Activated CD8-positive, alpha-beta T cell treated with anti-CD3 and anti-CD28 coated beads, Interleukin-2, amount 10 ng/mL, durations not matched to agents 7 days and 5 days (primary cell): ENCODE results near the gene ZNF530. TPM values are rescaled to one million over a fixed set of nuclear protein-coding genes. Genes with fewer than 3 reads are reported as not detected.

Source experiments
- ATAC-seq: fragments of 150-1000 bp; cut with Tn5 transposase; one replicate; pipeline ENCODE4 v1.10.0; 2021; ENCODE audit warnings: moderate library complexity
- CTCF ChIA-PET: fragments of 350-600 bp; sonication (Branson Sonifier 250); formaldehyde crosslinking; loops from one replicate; lab custom pipeline; 2021; ENCODE audit warnings: antibody characterized with exemption; lab: Charles Lee
- POLR2A ChIA-PET: fragments of 350-600 bp; sonication (Branson Sonifier 250); formaldehyde crosslinking; loops from one replicate; lab custom pipeline; 2021; ENCODE audit warnings: antibody characterized with exemption; lab: Charles Lee
- DNase-seq: peaks from one replicate; pipeline ENCODE4 v3.0.0-alpha.2; 2020
- H3K27ac Mint-ChIP-seq: one replicate; pipeline ENCODE4 v1.8.0; 2021; ENCODE audit warnings: mild to moderate bottlenecking, mixed read lengths
- H3K27me3 Mint-ChIP-seq: one replicate; pipeline ENCODE4 v1.8.0; 2021; ENCODE audit warnings: low read depth, mixed read lengths
- H3K36me3 Mint-ChIP-seq: one replicate; pipeline ENCODE4 v1.8.0; 2021; ENCODE audit warnings: low read depth, mixed read lengths
- H3K4me1 Mint-ChIP-seq: one replicate; pipeline ENCODE4 v1.8.0; 2021; ENCODE audit warnings: low read depth, mixed read lengths
- H3K4me3 Mint-ChIP-seq: one replicate; pipeline ENCODE4 v1.8.0; 2021; ENCODE audit warnings: mild to moderate bottlenecking, mixed read lengths
- H3K9me3 Mint-ChIP-seq: one replicate; pipeline ENCODE4 v1.8.0; 2022; ENCODE audit warnings: mixed read lengths; ENCODE audit not compliant: insufficient read depth
- total RNA-seq, 2 experiments: library from RNA; stranded (reverse); gene quantifications; one replicate each; pipeline ENCODE4 v1.2.3, GENCODE V29; 2021

ZNF530 gene
- total RNA-seq, 2 experiments from 2014 or later = 10.7 to 10.8 TPM

DNA sequence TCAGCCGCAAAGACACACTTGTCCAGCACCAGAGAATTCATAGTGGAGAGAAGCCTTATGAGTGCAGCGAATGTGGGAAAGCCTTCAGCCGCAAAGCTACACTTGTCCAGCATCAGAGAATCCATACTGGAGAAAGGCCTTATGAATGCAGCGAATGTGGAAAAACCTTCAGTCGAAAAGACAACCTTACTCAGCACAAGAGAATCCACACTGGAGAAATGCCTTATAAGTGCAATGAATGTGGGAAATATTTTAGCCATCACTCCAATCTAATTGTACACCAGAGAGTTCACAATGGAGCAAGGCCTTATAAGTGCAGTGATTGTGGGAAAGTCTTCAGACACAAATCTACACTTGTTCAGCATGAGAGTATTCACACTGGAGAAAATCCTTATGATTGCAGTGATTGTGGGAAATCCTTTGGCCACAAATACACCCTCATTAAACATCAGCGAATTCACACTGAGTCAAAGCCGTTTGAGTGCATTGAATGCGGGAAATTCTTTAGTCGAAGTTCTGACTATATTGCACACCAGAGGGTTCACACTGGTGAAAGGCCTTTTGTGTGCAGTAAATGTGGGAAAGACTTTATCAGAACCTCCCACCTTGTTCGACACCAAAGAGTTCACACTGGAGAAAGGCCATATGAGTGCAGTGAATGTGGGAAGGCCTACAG lies 21.1 kb downstream of the ZNF530 start:
- Mint-ChIP-seq H3K4me1 (peaks cover 1% of the 10 kb centered on the region), H3K27me3 (no peaks in the 10 kb centered on the region), H3K9me3 (peaks cover 61% of the 10 kb centered on the region), H3K36me3 (peaks cover 92% of the 10 kb centered on the region), H3K27ac (no peak overlapping the region), H3K4me3 (no peak overlapping the region)
- CTCF ChIA-PET = no interaction called here
- DNase-seq (no peak), ATAC-seq (no peak)
- POLR2A ChIA-PET = no interaction called here

DNA sequence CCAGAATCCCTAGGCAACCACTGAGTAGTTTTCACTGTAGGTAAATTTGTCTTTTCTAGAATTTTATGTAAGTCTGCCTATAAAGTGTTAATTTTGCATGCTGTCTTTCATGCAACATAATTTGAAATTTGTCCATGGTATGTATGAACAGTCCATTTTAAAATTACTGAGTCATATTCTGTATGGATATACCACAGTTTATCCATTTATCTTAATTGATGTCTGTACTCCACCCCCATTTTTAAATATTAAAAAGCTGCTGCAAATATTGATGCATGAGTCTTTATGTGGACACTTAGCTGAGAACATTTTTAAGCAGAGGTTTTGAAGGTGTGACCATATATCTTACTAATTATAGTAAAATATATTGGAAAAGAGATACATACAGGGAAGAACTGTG lies 23.4 kb downstream of the ZNF530 start:
- ATAC-seq = no peak
- H3K27ac Mint-ChIP-seq = no peak overlapping the region
- H3K27me3 Mint-ChIP-seq = no peaks in the 10 kb centered on the region
- H3K36me3 Mint-ChIP-seq = peaks cover 72% of the 10 kb centered on the region
- no peak overlapping the region for H3K4me3 Mint-ChIP-seq
- ChIA-PET CTCF (no interaction called here), POLR2A (no interaction called here)
- H3K9me3 Mint-ChIP-seq = peaks cover 55% of the 10 kb centered on the region
- no peak for DNase-seq
- no peaks in the 10 kb centered on the region for H3K4me1 Mint-ChIP-seq

DNA sequence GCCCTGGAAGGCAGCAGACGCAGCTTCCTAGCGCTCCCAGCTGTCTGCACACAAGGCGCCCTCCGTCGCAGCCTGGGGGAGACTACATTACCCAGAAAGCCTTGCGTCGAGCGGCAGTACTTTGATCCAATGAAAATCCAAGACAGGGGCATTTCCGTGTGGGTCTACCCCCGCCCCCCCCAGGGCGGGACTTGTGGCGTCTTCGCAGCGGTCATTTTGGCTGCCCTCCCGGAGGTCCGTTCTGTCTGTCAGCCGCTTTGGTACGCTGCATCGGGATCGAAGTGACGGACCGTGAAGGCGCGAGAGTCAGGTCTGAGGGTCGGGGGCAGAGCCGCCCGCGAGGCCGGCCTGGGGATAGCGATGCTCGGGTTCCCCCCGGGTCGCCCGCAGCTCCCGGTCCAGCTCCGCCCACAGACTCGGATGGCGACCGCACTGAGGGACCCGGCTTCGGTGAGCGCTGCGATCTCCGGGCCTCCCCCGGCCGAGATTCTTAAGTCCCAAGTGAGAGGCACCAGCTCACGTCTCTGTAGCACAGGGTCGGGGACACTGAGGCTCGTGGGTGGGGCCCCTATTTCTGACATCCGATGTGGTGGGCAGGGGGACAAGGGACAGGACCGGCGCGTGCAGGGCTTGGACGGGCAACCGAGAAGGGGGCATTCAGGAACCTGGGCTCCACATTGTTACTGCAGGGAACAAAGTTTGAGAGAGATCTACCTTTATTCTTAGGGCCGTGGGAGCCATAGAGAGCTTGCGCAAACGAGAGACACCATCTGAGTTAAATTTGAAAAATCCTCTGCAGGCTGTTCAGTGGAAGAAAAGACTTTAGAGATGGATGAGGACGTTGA lies 33.5 kb downstream of the ZNF530 start, which contains the start of gene ZNF211:
TSS of gene ZNF211 (plus strand) at position 182 of the 845 bp plus-strand sequence. CDS start at position 361, 179 bp downstream.
- DNase-seq (peak; percentile 91), ATAC-seq (peak; percentile 100)
- H3K27ac Mint-ChIP-seq = peak within 1 kb of the TSS; percentile 85
- peaks cover 17% of the 10 kb centered on the region for H3K4me1 Mint-ChIP-seq
- H3K9me3 Mint-ChIP-seq = peaks cover 37% of the 10 kb centered on the region
- peaks cover 46% of the 10 kb centered on the region for H3K36me3 Mint-ChIP-seq
- H3K4me3 Mint-ChIP-seq = peak within 1 kb of the TSS; percentile 94
- H3K27me3 Mint-ChIP-seq = no peaks in the 10 kb centered on the region
- ChIA-PET POLR2A (interaction anchor here (0.7 to 1.7 kb wide), 5 partner anchors 15 to 370 kb away, joined by 3 to 12 read pairs (median 3); partner anchors contain the start of genes ZNF134, ZNF550, ZNF551 and ZNF606), CTCF (interaction anchor here (0.6 to 1.4 kb wide), 2 partner anchors 49 to 133 kb away, joined by 3 read pairs; partner anchors contain the start of gene ZNF773)

DNA sequence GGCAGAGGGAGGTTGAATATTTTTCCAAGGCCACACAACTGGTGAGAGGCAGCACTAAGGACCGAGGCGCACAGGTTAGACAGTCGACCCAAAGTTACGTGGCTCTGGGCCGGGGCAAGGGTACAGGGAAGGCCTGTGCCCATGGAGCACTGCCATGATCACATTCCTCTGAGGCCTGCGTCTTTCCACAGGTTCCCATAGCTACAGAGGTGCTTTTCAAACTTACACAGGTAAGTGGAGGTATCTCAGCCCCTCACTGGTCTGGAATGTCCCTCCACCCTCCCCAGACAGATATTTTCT lies 34.1 kb downstream of the ZNF530 start:
- H3K4me3 Mint-ChIP-seq = peak overlapping the region; percentile 94
- peaks cover 17% of the 10 kb centered on the region for H3K4me1 Mint-ChIP-seq
- peaks cover 52% of the 10 kb centered on the region for H3K36me3 Mint-ChIP-seq
- peak overlapping the region; percentile 85 for H3K27ac Mint-ChIP-seq
- H3K27me3 Mint-ChIP-seq = no peaks in the 10 kb centered on the region
- H3K9me3 Mint-ChIP-seq = peaks cover 42% of the 10 kb centered on the region
- ATAC-seq (no peak), DNase-seq (no peak)
- ChIA-PET CTCF (interaction anchor here (1.4 kb wide), 1 partner anchor 49 kb away, joined by 3 read pairs; no protein-coding TSS in a partner anchor), POLR2A (interaction anchor here (1.0 to 1.7 kb wide), 2 partner anchors 15 to 20 kb away, joined by 3 to 12 read pairs; partner anchors contain the start of gene ZNF134)

DNA sequence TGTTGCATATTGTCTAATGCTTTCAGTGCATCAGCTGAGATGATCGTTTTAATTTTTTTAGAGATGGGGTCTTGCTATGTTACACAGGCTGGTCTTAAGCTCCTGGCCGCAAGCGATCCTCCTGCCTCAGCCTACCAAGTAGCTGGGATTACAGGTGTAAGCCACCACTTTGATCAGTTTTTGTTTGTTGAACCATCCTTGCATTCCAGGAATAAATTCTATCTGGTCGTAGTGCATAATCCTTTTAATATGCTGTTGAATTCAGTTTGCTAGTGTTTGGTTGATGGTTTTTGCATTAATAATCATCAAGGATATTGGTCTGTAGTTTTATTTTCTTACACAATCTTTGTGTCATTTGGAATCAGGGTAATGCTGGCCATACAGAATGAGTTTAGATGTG lies 37.7 kb downstream of the ZNF530 start:
- Mint-ChIP-seq H3K9me3 (peaks cover 54% of the 10 kb centered on the region), H3K27ac (no peak overlapping the region), H3K4me1 (peaks cover 17% of the 10 kb centered on the region), H3K4me3 (no peak overlapping the region), H3K27me3 (no peaks in the 10 kb centered on the region), H3K36me3 (peaks cover 81% of the 10 kb centered on the region)
- ChIA-PET CTCF (no interaction called here), POLR2A (no interaction called here)
- DNase-seq = no peak
- no peak for ATAC-seq

DNA sequence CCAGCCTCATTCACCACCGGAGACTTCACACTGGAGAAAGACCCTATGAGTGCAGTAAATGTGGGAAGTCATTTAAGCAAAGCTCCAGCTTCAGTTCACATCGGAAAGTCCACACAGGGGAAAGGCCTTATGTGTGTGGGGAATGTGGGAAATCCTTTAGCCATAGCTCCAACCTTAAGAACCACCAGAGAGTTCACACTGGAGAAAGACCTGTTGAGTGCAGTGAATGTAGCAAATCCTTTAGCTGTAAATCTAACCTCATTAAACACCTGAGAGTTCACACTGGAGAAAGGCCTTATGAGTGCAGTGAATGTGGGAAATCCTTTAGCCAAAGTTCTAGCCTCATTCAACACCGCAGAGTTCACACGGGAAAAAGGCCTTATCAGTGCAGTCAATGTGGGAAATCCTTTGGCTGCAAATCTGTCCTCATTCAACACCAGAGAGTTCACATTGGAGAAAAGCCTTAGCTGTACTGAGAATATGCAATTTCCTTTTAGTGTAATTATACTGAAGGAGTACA lies 42.1 kb downstream of the ZNF530 start:
- H3K9me3 Mint-ChIP-seq = peaks cover 67% of the 10 kb centered on the region
- POLR2A ChIA-PET = no interaction called here
- ATAC-seq = no peak
- H3K36me3 Mint-ChIP-seq = peaks cover 69% of the 10 kb centered on the region
- H3K27me3 Mint-ChIP-seq = no peaks in the 10 kb centered on the region
- H3K27ac Mint-ChIP-seq = no peak overlapping the region
- no peak for DNase-seq
- CTCF ChIA-PET = no interaction called here
- no peak overlapping the region for H3K4me3 Mint-ChIP-seq
- no peaks in the 10 kb centered on the region for H3K4me1 Mint-ChIP-seq

DNA sequence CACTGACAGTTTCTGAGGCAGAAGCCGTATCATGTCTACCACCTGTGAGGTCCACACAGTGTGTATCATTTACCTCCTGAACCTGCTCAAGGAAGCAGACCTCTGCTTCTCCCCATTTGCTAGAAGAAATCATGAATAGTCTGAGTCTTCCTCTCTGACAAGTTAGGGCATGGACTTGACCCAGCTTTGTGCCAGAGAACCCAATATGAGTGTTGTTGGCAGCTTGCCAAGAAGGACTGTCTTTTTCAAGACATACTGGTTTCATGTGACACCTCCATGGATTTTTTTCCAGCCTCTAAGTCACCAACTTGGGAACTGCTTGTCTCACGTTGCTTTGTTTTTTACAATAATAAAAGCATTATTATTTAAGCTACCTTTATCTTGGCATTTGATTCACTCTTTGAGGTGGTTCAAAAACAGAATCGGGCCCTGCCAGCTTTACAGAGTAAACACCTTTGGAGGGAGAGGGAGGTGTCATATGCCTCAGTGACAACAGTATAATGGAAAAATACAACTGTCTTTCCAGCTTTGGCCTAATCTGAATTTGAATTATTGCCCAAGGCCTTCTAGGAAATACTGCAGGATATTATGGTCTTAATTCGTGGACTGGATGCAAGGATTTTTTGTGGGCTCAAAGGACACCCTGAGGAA lies 42.8 kb downstream of the ZNF530 start:
- Mint-ChIP-seq H3K36me3 (peaks cover 61% of the 10 kb centered on the region), H3K4me3 (no peak overlapping the region), H3K4me1 (no peaks in the 10 kb centered on the region), H3K27ac (no peak overlapping the region), H3K27me3 (no peaks in the 10 kb centered on the region), H3K9me3 (peaks cover 67% of the 10 kb centered on the region)
- POLR2A ChIA-PET = no interaction called here
- ATAC-seq (no peak), DNase-seq (no peak)
- CTCF ChIA-PET = no interaction called here

DNA sequence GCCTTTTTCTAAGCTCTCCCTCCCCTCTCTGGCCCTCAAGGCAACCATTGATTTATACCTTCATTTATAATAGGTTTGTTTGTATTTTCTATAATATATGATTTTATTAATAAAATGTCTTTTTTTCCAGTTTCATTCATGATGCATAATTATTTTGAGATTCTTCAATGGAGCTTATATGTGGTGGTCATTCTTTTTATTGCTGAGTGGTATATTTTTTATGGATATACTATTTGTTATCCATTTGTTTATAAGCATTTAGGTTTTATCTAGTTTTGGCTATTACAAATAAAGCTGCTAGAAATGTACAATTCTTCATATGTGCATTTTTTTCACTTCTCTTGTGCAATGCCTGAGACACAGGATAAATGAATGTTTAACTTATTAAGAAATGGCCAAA lies 44.0 kb downstream of the ZNF530 start:
- H3K27ac Mint-ChIP-seq = no peak overlapping the region
- H3K4me1 Mint-ChIP-seq = no peaks in the 10 kb centered on the region
- ChIA-PET POLR2A (no interaction called here), CTCF (no interaction called here)
- no peak for ATAC-seq
- no peak overlapping the region for H3K4me3 Mint-ChIP-seq
- peaks cover 53% of the 10 kb centered on the region for H3K36me3 Mint-ChIP-seq
- peaks cover 60% of the 10 kb centered on the region for H3K9me3 Mint-ChIP-seq
- DNase-seq = no peak
- H3K27me3 Mint-ChIP-seq = no peaks in the 10 kb centered on the region

DNA sequence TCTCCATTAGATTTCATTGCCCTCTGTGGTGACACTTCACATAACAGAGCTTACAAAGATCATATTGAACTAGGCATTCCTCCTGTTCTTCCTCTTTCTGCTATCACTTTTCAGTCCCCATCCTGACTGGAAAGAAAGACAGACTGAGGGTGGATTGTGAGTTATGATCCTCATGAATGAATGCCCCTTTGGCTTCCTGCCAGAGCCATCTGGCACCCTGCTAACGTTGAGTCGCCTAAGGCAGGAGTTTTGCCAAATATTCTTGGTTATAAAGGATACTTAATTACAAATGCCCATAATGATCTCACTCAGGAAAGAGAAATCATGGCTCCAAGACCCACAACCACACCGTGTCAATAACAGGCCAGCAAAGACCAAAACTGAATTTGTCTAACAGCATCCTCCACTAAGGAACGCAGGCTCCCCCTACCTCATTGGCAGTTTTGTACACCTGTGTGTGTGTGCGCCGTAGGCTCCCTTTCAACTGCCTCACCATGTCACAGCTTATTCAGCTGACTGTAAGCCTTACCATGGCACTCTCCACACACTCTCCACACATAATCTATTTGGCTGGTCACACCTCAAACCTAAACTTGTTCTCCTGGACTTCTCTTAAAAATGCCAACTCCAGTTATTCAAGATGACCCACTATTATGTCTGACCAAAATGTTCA lies 48.8 kb downstream of the ZNF530 start:
- DNase-seq = no peak
- ChIA-PET POLR2A (no interaction called here), CTCF (no interaction called here)
- no peak overlapping the region for H3K4me3 Mint-ChIP-seq
- no peaks in the 10 kb centered on the region for H3K27me3 Mint-ChIP-seq
- H3K4me1 Mint-ChIP-seq = peaks cover 10% of the 10 kb centered on the region
- H3K9me3 Mint-ChIP-seq = peaks cover 50% of the 10 kb centered on the region
- H3K27ac Mint-ChIP-seq = no peak overlapping the region
- H3K36me3 Mint-ChIP-seq = peaks cover 28% of the 10 kb centered on the region
- ATAC-seq = no peak

DNA sequence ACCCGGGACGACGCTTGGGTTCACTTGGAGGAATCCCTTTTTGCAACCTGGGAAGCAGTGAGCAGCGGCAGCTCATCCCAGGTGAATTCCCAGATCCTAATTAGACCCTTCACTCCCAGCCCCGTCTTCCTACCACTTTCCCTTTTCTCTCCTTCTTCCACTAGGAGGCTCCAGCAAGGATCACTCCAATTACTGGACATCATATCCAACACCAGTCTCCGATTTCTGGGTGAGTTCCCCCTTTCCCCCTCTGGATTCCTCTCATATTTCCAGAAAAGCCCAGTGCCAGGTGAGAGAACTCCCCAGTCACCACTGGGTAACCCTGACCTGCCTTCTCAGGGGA lies 51.9 kb downstream of the ZNF530 start:
- DNase-seq (no peak), ATAC-seq (no peak)
- no peaks in the 10 kb centered on the region for H3K27me3 Mint-ChIP-seq
- peaks cover 48% of the 10 kb centered on the region for H3K9me3 Mint-ChIP-seq
- peak overlapping the region; percentile 28 for H3K4me3 Mint-ChIP-seq
- POLR2A ChIA-PET = no interaction called here
- H3K36me3 Mint-ChIP-seq = peaks cover 26% of the 10 kb centered on the region
- peak overlapping the region; percentile 53 for H3K27ac Mint-ChIP-seq
- peaks cover 13% of the 10 kb centered on the region for H3K4me1 Mint-ChIP-seq
- CTCF ChIA-PET = no interaction called here

DNA sequence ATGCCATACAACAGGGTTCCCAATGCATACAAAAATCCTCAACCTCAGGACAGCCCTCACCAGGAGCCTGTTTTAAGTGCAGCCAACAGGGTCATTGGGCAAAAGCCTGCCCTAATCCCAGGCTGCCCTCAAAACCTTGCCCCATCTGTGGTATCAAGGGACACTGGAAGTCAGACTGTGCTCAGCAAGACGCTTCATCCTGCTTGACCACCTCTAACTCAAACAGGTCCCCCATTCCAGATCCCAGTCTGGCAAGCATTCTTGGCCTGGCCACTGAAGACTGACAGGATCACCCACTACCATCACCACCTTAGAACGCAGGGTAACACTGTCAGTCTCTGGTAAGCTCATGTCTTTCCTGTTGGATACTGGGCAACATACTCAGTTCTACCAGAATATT lies 54.0 kb downstream of the ZNF530 start:
- no peak overlapping the region for H3K4me3 Mint-ChIP-seq
- H3K4me1 Mint-ChIP-seq = peaks cover 13% of the 10 kb centered on the region
- ChIA-PET CTCF (no interaction called here), POLR2A (no interaction called here)
- DNase-seq (no peak), ATAC-seq (no peak)
- H3K36me3 Mint-ChIP-seq = peaks cover 26% of the 10 kb centered on the region
- no peaks in the 10 kb centered on the region for H3K27me3 Mint-ChIP-seq
- H3K27ac Mint-ChIP-seq = no peak overlapping the region
- peaks cover 40% of the 10 kb centered on the region for H3K9me3 Mint-ChIP-seq
